Mesenchymal stem cell (in vitro differentiated cells and primary cell): Measurements from ENCODE around the gene HOXA3.

Experiments used
- DNase-seq: peaks from one replicate; pipeline ENCODE4 v3.0.0-alpha.2; 2013
- H2AFZ ChIP-seq: one replicate; pipeline ENCODE4 v1.6.1; 2013; ENCODE audit warnings: low read depth, mild to moderate bottlenecking, control low read depth, inconsistent platforms, low read length, moderate library complexity
- H2AK5ac ChIP-seq: 2 replicates; pipeline ENCODE4 v1.6.1; 2013; ENCODE audit warnings: low read length, moderate library complexity, mild to moderate bottlenecking, inconsistent platforms; ENCODE audit not compliant: severe bottlenecking
- H2BK120ac ChIP-seq: one replicate; pipeline ENCODE4 v1.6.1; 2013; ENCODE audit warnings: low read depth, mild to moderate bottlenecking, inconsistent platforms, low read length, moderate library complexity
- H2BK12ac ChIP-seq, 2 experiments: one replicate each; pipeline ENCODE4 v1.6.1; 2013; ENCODE audit warnings: inconsistent platforms in 2 of 2, low read length in 2 of 2, mild to moderate bottlenecking in 2 of 2, moderate library complexity in 2 of 2, control low read depth in 1 of 2
- H2BK15ac ChIP-seq: one replicate; pipeline ENCODE4 v1.6.1; 2013; ENCODE audit warnings: mild to moderate bottlenecking, low read depth, inconsistent platforms; ENCODE audit not compliant: poor library complexity, severe bottlenecking
- H2BK5ac ChIP-seq: 2 replicates; pipeline ENCODE4 v1.6.1; 2013; ENCODE audit warnings: low read depth, mild to moderate bottlenecking, low read length, control low read depth, inconsistent platforms; ENCODE audit not compliant: poor library complexity, severe bottlenecking
- H3K14ac ChIP-seq, 2 experiments: one replicate each; pipeline ENCODE4 v1.6.1; 2013; ENCODE audit warnings: inconsistent platforms in 2 of 2, low read length in 2 of 2, control low read depth in 1 of 2, mild to moderate bottlenecking in 1 of 2, moderate library complexity in 1 of 2
- H3K18ac ChIP-seq, 2 experiments: one replicate each; pipeline ENCODE4 v1.6.1; 2013; ENCODE audit warnings: inconsistent platforms in 2 of 2, low read length in 2 of 2, control low read depth in 1 of 2, low read depth in 1 of 2, mild to moderate bottlenecking in 1 of 2
- H3K23ac ChIP-seq, 2 experiments: one replicate each; pipeline ENCODE4 v1.6.1; 2013; ENCODE audit warnings: inconsistent platforms in 2 of 2, low read length in 2 of 2, mild to moderate bottlenecking in 2 of 2, moderate library complexity in 2 of 2, control low read depth in 1 of 2
- H3K27ac ChIP-seq: 2 replicates; pipeline ENCODE4 v1.5.1; 2013; ENCODE audit warnings: mild to moderate bottlenecking, moderate library complexity, low read length, control low read depth, inconsistent platforms; ENCODE audit not compliant: poor library complexity, severe bottlenecking
- H3K27me3 ChIP-seq, 2 experiments: 2 replicates each; pipeline versions ENCODE4 v1.6.1 to v1.7.0; 2013; ENCODE audit warnings: low read length in 2 of 2, mild to moderate bottlenecking in 2 of 2, moderate library complexity in 2 of 2, control low read depth in 1 of 2, inconsistent platforms in 1 of 2; ENCODE audit not compliant: control insufficient read depth in 1 of 2, insufficient read depth in 1 of 2
- H3K36me3 ChIP-seq, 2 experiments: 2 replicates each; pipeline versions ENCODE4 v1.6.1 to v1.7.0; 2013; ENCODE audit warnings: low read length in 2 of 2, control low read depth in 1 of 2, inconsistent platforms in 1 of 2, low read depth in 1 of 2, mild to moderate bottlenecking in 1 of 2; ENCODE audit not compliant: insufficient read depth in 2 of 2, control insufficient read depth in 1 of 2
- H3K4ac ChIP-seq, 2 experiments: one replicate each; pipeline ENCODE4 v1.6.1; 2013; ENCODE audit warnings: inconsistent platforms in 2 of 2, low read length in 2 of 2, mild to moderate bottlenecking in 2 of 2, moderate library complexity in 2 of 2, control low read depth in 1 of 2, low read depth in 1 of 2
- H3K4me1 ChIP-seq: 2 replicates; pipeline ENCODE4 v1.6.1; 2013; ENCODE audit warnings: low read depth, low read length, control low read depth; ENCODE audit not compliant: control insufficient read depth, insufficient read depth
- H3K4me2 ChIP-seq: 2 replicates; pipeline ENCODE4 v1.6.1; 2013; ENCODE audit warnings: low read length, mild to moderate bottlenecking, inconsistent platforms; ENCODE audit not compliant: poor library complexity, severe bottlenecking
- H3K4me3 ChIP-seq, 2 experiments: 2 replicates each; pipeline versions ENCODE4 v1.5.1 to v1.7.0; 2013; ENCODE audit warnings: low read length in 2 of 2, mild to moderate bottlenecking in 2 of 2, control low read depth in 1 of 2, low read depth in 1 of 2; ENCODE audit not compliant: insufficient read depth in 1 of 2
- H3K79me1 ChIP-seq: replicated peaks from 2 replicates; pipeline ENCODE4 v1.6.1; 2013; ENCODE audit warnings: mild to moderate bottlenecking, control low read depth, low read length, inconsistent platforms; ENCODE audit not compliant: poor library complexity, severe bottlenecking
- H3K9ac ChIP-seq: 2 replicates; pipeline ENCODE4 v1.7.0; 2013; ENCODE audit warnings: mild to moderate bottlenecking, low read length, moderate library complexity
- H3K9me3 ChIP-seq: 2 replicates; pipeline ENCODE4 v1.7.0; 2013; ENCODE audit warnings: mild to moderate bottlenecking, low read length; ENCODE audit not compliant: control insufficient read depth
- H4K8ac ChIP-seq: one replicate; pipeline ENCODE4 v1.6.1; 2013; ENCODE audit warnings: inconsistent platforms, mild to moderate bottlenecking, low read length, moderate library complexity
- H4K91ac ChIP-seq: one replicate; pipeline ENCODE4 v1.6.1; 2013; ENCODE audit warnings: mild to moderate bottlenecking, low read length, inconsistent platforms
- WGBS: methylation state at CpG from one replicate; pipeline ENCODE4 v1.1.7; 2013; ENCODE audit warnings: mixed read lengths; 5-methylcytosine and 5-hydroxymethylcytosine counted together

The HOXA3 gene

GRCh38 chr7:27108390-27109127 lies 43.8 kb downstream of the HOXA3 start:
- H3K4me3 ChIP-seq: peak overlapping the region; percentile 45 to 61
- no peak overlapping the region for H2AFZ ChIP-seq
- H3K9ac ChIP-seq: peak overlapping the region; percentile 96
- H3K27me3 ChIP-seq: no peaks in the 10 kb centered on the region
- H3K79me1 ChIP-seq: no peaks in the 10 kb centered on the region
- H2BK5ac ChIP-seq: peak overlapping the region; percentile 96
- no peaks in the 10 kb centered on the region for H3K9me3 ChIP-seq
- peak overlapping the region; percentile 6 to 15 for H3K18ac ChIP-seq
- H3K23ac ChIP-seq: peak overlapping the region in 1 of 2 experiments; percentile 35
- peaks cover 27% of the 10 kb centered on the region for H3K4me1 ChIP-seq
- peak; percentile 56 for DNase-seq
- H3K27ac ChIP-seq: peak overlapping the region; percentile 92
- peak overlapping the region; percentile 85 for H2BK15ac ChIP-seq
- peak overlapping the region; percentile 19 for H2AK5ac ChIP-seq
- H2BK12ac ChIP-seq: peak overlapping the region in 1 of 2 experiments; percentile 84
- H4K8ac ChIP-seq: peak overlapping the region; percentile 93
- no peak overlapping the region for H2BK120ac ChIP-seq
- peak overlapping the region in 1 of 2 experiments; percentile 63 for H3K4ac ChIP-seq
- peak overlapping the region; percentile 66 for H4K91ac ChIP-seq
- peak overlapping the region; percentile 82 for H3K4me2 ChIP-seq
- peaks cover 6 to 26% of the 10 kb centered on the region in 2 experiments for H3K36me3 ChIP-seq
- no peak overlapping the region for H3K14ac ChIP-seq
- WGBS: 9% methylated on average over 35 of the region's 41 CpGs

- H2AK5ac ChIP-seq: peak overlapping the region; percentile 88
- H3K27ac ChIP-seq: peak overlapping the region; percentile 92
- H4K8ac ChIP-seq: peak overlapping the region; percentile 93
- peak overlapping the region; percentile 96 for H3K9ac ChIP-seq
- H2BK120ac ChIP-seq: no peak overlapping the region
- peak overlapping the region; percentile 85 for H4K91ac ChIP-seq
- H3K9me3 ChIP-seq: no peaks in the 10 kb centered on the region
- H2BK5ac ChIP-seq: peak overlapping the region; percentile 96
- WGBS: 19% methylated on average over 39 of the region's 47 CpGs
- H3K4ac ChIP-seq: peak overlapping the region; percentile 63 to 89
- H3K79me1 ChIP-seq: no peaks in the 10 kb centered on the region
- peak overlapping the region; percentile 82 for H3K4me2 ChIP-seq
- H3K36me3 ChIP-seq: peaks cover 6 to 26% of the 10 kb centered on the region in 2 experiments
- H3K14ac ChIP-seq: no peak overlapping the region
- peak overlapping the region; percentile 6 to 15 for H3K18ac ChIP-seq
- H2BK15ac ChIP-seq: peak overlapping the region; percentile 85
- H3K27me3 ChIP-seq: no peaks in the 10 kb centered on the region
- peaks cover 33% of the 10 kb centered on the region for H3K4me1 ChIP-seq
- peak overlapping the region; percentile 2 to 84 for H2BK12ac ChIP-seq
- peak; percentile 22 for DNase-seq
- no peak overlapping the region for H2AFZ ChIP-seq
- peak overlapping the region; percentile 26 to 65 for H3K4me3 ChIP-seq
- peak overlapping the region in 1 of 2 experiments; percentile 81 for H3K23ac ChIP-seq
Measured at GRCh38 chr7:27107391-27108381, 44.7 kb downstream of the HOXA3 start.

GRCh38 chr7:27106901-27107240 lies 45.5 kb downstream of the HOXA3 start:
- peak overlapping the region; percentile 47 to 65 for H3K4me3 ChIP-seq
- H3K27me3 ChIP-seq: no peaks in the 10 kb centered on the region
- no peak overlapping the region for H3K14ac ChIP-seq
- peak overlapping the region; percentile 90 for H4K91ac ChIP-seq
- H3K27ac ChIP-seq: peak overlapping the region; percentile 82
- 42% methylated on average over 5 of the region's 14 CpGs for WGBS
- no peak overlapping the region for H2BK15ac ChIP-seq
- no peak for DNase-seq
- peaks cover 6 to 27% of the 10 kb centered on the region in 2 experiments for H3K36me3 ChIP-seq
- H3K4me2 ChIP-seq: peak overlapping the region; percentile 73
- H3K9me3 ChIP-seq: no peaks in the 10 kb centered on the region
- H3K18ac ChIP-seq: peak overlapping the region; percentile 70 to 85
- peaks cover 33% of the 10 kb centered on the region for H3K4me1 ChIP-seq
- H2BK12ac ChIP-seq: no peak overlapping the region
- peak overlapping the region in 1 of 2 experiments; percentile 6 for H3K23ac ChIP-seq
- H2AK5ac ChIP-seq: peak overlapping the region; percentile 18
- H2BK5ac ChIP-seq: peak overlapping the region; percentile 96
- H2AFZ ChIP-seq: no peak overlapping the region
- H3K4ac ChIP-seq: peak overlapping the region; percentile 52 to 54
- H3K79me1 ChIP-seq: no peaks in the 10 kb centered on the region
- peak overlapping the region; percentile 96 for H3K9ac ChIP-seq
- peak overlapping the region; percentile 76 for H4K8ac ChIP-seq
- H2BK120ac ChIP-seq: peak overlapping the region; percentile 66
